Prostate gland (tissue), 2 donors: ENCODE data around the gene IGSF11. TPM values are rescaled to one million over a fixed set of nuclear protein-coding genes. Genes with fewer than 3 reads are reported as not detected.
"Not testable (repeated sequence)": the region's sequence is repeated elsewhere in the genome, so short reads cannot be mapped to it uniquely, and the experiment has no call there.

Experiments
- DNase-seq: peaks from one replicate; pipeline ENCODE4 v3.0.0-alpha.2; 2019; ENCODE audit warnings: low spot score
- H3K27ac ChIP-seq, 2 donors: fragments of 200-600 bp; sonication (generic); 2 replicates each; pipeline ENCODE4 v1.5.1; 2017 to 2019
- H3K27me3 ChIP-seq: fragments of 200-600 bp; sonication (generic); replicated peaks from 2 replicates; pipeline ENCODE4 v1.5.1; 2019; ENCODE audit not compliant: insufficient read depth
- H3K36me3 ChIP-seq, 2 donors: fragments of 200-600 bp; sonication (generic); 1 replicate in 1 of 2; 2 replicates in 1 of 2; pipeline versions ENCODE4 v1.5.1 to v1.8.1; 2017 to 2019
- H3K4me1 ChIP-seq: fragments of 200-600 bp; sonication (generic); replicated peaks from 2 replicates; pipeline ENCODE4 v1.5.1; 2019
- H3K4me3 ChIP-seq, 2 donors: fragments of 200-600 bp; sonication (generic); 2 replicates each; pipeline ENCODE4 v1.5.1; 2017 to 2019
- H3K9me3 ChIP-seq: fragments of 200-600 bp; sonication (generic); 2 replicates; pipeline ENCODE4 v1.5.1; 2017
- POLR2A ChIP-seq: fragments of 450-650 bp; IDR thresholded peaks from one replicate; pipeline ENCODE4 v1.6.1; 2016; ENCODE audit warnings: antibody characterized with exemption, mild to moderate bottlenecking
- POLR2AphosphoS5 ChIP-seq: sonication (generic); formaldehyde crosslinking; IDR thresholded peaks from one replicate; pipeline ENCODE4 v1.6.1; 2017; ENCODE audit warnings: antibody characterized with exemption
- WGBS: methylation state at CpG from one replicate; pipeline ENCODE4 v1.1.5; 2018; 5-methylcytosine and 5-hydroxymethylcytosine counted together
- intact Hi-C: fragments of 100-400 bp; cut with DNase I; formaldehyde crosslinking; loops from one replicate; pipeline ENCODE4 v1.14.2; 2022
- total RNA-seq, 2 donors: library from RNA; depleted of rRNA; stranded (reverse); fragments of >200 nt; gene quantifications; one replicate each; pipeline ENCODE4 v1.1.0, GENCODE V29; 2016
- TF ChIP-seq, protein P1 (sequence below), 4 experiments: fragments of 200-600 bp in 2 of 4; fragments of 450-650 bp in 2 of 4; sonication (generic) in 2 of 4; IDR thresholded peaks; 1 replicate in 3 of 4; 2 replicates in 1 of 4; pipeline ENCODE4 v1.5.1; 2016 to 2019; ENCODE audit warnings: antibody characterized with exemption in 4 of 4, mild to moderate bottlenecking in 2 of 4, moderate library complexity in 2 of 4

IGSF11 gene, protein sequence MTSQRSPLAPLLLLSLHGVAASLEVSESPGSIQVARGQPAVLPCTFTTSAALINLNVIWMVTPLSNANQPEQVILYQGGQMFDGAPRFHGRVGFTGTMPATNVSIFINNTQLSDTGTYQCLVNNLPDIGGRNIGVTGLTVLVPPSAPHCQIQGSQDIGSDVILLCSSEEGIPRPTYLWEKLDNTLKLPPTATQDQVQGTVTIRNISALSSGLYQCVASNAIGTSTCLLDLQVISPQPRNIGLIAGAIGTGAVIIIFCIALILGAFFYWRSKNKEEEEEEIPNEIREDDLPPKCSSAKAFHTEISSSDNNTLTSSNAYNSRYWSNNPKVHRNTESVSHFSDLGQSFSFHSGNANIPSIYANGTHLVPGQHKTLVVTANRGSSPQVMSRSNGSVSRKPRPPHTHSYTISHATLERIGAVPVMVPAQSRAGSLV
- total RNA-seq, result 10 to 100 TPM in 1 of 2 donors, under 1 TPM in 1; 0.46 to 30.9 TPM

DNA sequence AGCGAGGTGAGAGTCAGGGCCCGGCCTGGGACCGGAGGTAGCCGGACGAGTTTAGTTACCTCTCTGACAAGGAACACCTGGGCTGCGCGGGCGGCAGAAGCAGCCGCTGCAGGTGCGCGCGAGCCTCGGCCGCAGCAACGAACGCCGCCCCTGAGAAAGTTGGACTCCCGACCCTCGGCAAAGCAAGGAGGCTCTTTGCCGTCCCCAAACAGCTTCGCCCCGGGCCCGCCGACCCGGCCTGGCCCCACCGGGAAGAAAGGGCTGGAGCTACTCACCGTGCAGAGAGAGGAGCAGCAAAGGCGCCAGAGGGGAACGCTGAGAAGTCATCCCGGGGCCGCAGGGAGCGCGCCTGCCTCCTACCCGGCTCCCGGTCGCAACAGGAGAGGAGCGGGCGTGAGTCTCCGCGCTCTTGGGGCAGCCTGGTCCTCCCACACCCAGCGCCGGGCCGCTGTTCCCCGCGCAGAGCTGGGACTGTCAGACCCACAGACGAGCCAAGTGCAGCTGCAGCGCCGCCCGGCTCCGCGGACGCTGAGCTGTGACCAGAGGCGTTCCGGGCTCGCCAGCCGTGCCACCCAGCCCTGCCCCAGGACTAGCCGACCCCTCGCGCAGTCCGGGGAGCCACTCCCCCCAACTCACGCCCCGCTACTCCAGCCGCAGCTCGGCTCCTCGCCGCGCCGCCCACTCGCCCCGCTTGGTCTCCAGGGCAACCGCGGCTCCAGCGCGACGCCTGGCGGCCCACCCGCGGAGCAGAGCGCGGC is at the start of gene IGSF11:
Gene IGSF11, minus strand, starts transcription at position 591 of the 758 bp plus-strand sequence. Its CDS starts 264 bp downstream, at position 327.
- peaks cover 2% of the 10 kb centered on the region for H3K4me1 ChIP-seq
- peak; percentile 43 for DNase-seq
- H3K27me3 ChIP-seq, result peaks cover under 1% of the 10 kb centered on the region
- peak within 1 kb of the TSS; percentile 43 to 53 for H3K4me3 ChIP-seq
- H3K9me3 ChIP-seq, result no peaks in the 10 kb centered on the region
- H3K36me3 ChIP-seq, result no peaks in the 10 kb centered on the region
- intact Hi-C loops, result loop anchor here (10.0 kb wide), 1 partner anchor 150 kb away; no protein-coding TSS in a partner anchor
- 1% methylated on average over 61 of the region's 80 CpGs for WGBS
- peak within 1 kb of the TSS in 1 of 2 donors; percentile 31 for H3K27ac ChIP-seq
- TF ChIP-seq, protein P1, sequence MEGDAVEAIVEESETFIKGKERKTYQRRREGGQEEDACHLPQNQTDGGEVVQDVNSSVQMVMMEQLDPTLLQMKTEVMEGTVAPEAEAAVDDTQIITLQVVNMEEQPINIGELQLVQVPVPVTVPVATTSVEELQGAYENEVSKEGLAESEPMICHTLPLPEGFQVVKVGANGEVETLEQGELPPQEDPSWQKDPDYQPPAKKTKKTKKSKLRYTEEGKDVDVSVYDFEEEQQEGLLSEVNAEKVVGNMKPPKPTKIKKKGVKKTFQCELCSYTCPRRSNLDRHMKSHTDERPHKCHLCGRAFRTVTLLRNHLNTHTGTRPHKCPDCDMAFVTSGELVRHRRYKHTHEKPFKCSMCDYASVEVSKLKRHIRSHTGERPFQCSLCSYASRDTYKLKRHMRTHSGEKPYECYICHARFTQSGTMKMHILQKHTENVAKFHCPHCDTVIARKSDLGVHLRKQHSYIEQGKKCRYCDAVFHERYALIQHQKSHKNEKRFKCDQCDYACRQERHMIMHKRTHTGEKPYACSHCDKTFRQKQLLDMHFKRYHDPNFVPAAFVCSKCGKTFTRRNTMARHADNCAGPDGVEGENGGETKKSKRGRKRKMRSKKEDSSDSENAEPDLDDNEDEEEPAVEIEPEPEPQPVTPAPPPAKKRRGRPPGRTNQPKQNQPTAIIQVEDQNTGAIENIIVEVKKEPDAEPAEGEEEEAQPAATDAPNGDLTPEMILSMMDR (IDR thresholded peaks at IDR 0.05), result peak in 3 of 4 experiments; percentile 39 to 58 (median 52)
- TF ChIP-seq POLR2AphosphoS5 (no peak), POLR2A (no peak)

DNA sequence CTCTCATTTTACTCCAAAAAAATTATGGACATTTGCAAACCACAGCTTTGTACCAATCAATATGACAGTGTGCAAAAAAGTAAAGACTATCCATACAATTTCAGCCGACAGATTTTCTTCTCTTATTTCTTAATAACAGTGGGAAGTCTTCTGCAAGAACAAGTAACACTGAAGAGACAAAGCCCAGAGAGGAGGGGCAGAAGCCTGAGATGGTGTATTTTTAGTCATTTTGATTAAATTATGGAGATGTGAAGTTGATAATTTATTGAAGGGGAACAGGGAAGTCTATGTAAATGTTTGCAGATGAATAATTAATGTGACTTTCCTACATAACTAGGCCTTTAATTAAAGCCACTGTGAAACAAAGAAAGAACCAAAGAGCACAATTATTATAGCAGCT is 45.7 kb upstream of the IGSF11 start:
- intact Hi-C loops, result no loop called here
- Histone ChIP-seq H3K27ac (no peak overlapping the region), H3K36me3 (no peaks in the 10 kb centered on the region), H3K27me3 (no peaks in the 10 kb centered on the region), H3K9me3 (no peaks in the 10 kb centered on the region), H3K4me3 (no peak overlapping the region), H3K4me1 (no peaks in the 10 kb centered on the region)
- 86% methylated on average over 1 of the region's 1 CpG for WGBS
- TF ChIP-seq POLR2A, result no peak
- TF ChIP-seq, protein P1 (IDR thresholded peaks at IDR 0.05), result no peak
- no peak for TF ChIP-seq POLR2AphosphoS5
- DNase-seq, result no peak

DNA sequence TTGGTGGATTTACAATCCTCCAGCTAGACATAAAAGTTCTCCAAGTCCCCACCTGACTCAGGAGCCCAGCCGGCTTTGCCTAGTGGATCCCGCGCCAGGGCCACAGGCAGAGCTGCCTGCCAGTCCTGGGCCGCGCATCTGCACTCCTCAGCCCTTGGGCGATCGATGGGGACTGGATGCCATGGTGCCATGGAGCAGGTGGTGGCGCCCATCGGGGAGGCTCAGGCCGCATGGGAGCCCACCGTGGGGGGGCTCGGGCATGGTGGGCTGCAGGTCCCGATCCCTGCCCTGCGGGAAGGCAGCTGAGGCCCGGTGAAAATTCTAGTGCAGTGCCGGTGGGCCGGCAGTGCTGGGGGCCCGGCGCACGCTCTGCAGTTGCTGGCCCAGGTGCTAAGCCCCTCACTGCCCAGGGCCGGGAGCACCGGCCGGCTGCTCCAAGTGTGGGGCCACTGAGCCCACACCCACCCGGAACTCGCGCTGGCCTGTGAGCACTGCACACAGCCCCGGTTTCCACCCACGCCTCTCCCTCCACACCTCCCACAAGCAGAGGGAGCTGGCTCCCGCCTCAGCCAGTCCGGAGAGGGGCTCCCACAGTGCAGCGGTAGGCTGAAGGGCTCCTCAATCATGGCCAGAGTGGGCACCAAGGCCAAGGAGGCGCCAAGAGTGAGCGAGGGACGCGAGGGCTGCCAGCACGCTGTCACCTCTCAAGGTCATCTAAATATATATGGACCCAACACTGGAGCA is 38.8 kb upstream of the IGSF11 start:
- Histone ChIP-seq H3K36me3 (no peaks in the 10 kb centered on the region), H3K4me3 (no peak overlapping the region), H3K27me3 (no peaks in the 10 kb centered on the region), H3K27ac (no peak overlapping the region), H3K4me1 (no peaks in the 10 kb centered on the region), H3K9me3 (no peaks in the 10 kb centered on the region)
- intact Hi-C loops, result no loop called here
- WGBS, result 95% methylated on average over 35 of the region's 36 CpGs
- no peak for DNase-seq
- no peak for TF ChIP-seq POLR2AphosphoS5
- no peak for TF ChIP-seq POLR2A
- TF ChIP-seq, protein P1 (IDR thresholded peaks at IDR 0.05), result no peak

DNA sequence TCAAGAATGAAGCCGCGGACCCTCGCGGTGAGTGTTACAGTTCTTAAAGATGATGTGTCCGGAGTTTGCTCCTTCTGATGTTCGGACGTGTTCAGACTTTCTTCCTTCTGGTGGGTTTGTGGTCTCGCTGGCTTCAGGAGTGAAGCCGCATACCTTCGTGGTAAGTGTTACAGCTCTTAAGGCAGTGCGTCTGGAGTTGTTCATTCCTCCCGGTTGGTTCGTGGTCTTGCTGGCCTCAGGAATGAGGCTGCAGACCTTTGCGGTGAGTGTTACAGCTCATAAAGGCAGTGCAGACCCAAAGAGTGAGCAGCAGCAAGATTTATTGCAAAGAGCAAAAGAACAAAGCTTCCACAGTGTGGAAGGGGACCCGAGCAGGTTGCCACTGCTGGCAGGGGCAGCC is 37.8 kb upstream of the IGSF11 start:
- intact Hi-C loops, result not testable (repeated sequence)
- 88% methylated on average over 15 of the region's 15 CpGs for WGBS

DNA sequence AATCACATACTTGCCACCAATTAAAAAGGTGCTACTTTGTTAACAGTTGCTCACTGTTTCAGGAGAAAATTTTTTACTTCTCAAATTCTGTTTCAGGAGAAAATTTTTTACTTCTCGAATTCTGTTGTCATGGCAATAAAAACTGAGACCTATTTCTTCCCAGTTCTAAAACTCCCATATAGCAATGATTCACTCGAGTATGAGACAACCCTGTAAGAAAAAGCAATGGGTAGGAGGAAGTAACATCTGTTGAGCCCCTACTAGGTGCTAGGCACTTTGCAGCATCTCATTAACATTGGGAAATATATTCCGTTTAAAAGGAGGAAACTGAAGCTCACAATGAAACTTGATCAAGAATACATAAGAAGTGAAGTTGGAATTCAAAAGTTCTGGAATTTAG is 35.1 kb upstream of the IGSF11 start:
- intact Hi-C loops, result no loop called here
- WGBS, result 82% methylated on average over 3 of the region's 3 CpGs

More for the DNA sequence above, 37.8 kb upstream of the IGSF11 start:
- not testable (repeated sequence) for DNase-seq, H3K9me3 ChIP-seq, H3K4me3 ChIP-seq, H3K4me1 ChIP-seq, H3K36me3 ChIP-seq, H3K27me3 ChIP-seq, H3K27ac ChIP-seq

More for the DNA sequence above, 35.1 kb upstream of the IGSF11 start:
- Histone ChIP-seq H3K27ac (no peak overlapping the region), H3K4me1 (no peaks in the 10 kb centered on the region), H3K36me3 (no peaks in the 10 kb centered on the region), H3K27me3 (no peaks in the 10 kb centered on the region), H3K4me3 (no peak overlapping the region), H3K9me3 (no peaks in the 10 kb centered on the region)
- TF ChIP-seq POLR2AphosphoS5, result no peak
- DNase-seq, result no peak
